Measurements from ENCODE around the gene YRDC.

YRDC gene

DNA sequence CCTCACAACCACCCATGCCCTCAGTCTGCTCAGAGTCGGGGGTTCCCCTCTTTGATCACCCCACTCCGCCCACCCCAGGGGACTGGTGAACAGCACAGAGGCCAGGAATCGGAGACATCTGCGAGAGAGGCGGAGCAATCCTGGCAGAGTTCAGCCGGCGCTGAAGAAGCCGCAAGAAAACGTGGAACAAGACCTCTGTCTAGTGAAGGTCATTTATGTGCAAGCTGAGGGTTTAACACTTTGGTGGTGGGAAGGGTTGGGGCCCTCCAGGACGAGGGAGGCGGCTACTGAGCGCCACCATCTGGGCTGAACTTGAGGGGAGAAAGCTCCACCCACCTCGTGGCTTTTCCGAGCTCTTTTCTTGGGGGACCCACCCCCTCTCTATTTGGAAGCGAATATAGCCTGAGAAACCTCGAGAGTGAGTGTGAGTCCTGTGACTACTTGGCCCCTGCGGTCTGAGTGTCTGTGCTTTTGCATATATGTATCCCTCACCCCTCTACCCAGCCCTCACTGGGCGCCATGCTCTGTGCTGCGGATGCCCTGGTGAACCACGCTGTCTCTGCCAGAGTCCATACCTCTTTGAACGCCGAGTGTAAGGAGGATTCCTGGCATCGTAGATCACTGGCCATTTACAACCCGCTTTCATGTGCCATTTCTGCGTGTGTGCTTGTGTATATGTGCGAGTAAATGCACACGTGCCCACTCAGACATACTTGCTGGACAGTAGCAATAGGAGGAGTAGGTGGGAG is 41.9 kb downstream of the YRDC start:
- DNase-seq: no peak

DNA sequence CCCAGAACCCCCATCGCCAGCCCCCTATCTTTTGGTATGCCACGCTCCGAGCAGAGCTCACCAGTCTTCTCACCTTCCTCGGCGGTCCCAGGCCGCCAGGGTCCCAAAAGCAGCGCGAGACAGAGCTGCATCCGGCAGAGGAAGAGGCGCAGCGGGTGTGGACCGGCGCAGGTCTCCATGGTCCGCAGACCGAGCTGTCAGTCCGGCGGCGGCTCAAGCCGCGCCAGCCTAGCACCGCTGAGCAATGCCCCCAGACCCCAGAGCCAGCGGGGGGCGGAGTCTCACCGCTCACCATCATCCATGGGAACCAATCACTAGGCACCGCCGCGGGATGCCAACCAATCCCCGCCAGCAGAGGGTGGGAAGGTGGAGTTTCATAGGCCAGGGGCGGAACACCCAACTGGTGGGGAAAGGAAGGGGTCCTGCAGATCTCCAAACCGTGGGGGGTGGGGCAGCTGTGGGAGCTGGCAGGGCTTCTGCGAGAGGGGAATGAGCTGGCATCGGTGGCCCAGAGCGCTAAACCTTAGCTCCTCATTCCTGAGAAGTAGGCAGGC is 43.0 kb downstream of the YRDC start, which contains the start of gene EPHA10:
TSS of gene EPHA10 (minus strand) at position 233 of the 554 bp plus-strand sequence. CDS start at position 179, 54 bp downstream.
- DNase-seq: no peak

DNA sequence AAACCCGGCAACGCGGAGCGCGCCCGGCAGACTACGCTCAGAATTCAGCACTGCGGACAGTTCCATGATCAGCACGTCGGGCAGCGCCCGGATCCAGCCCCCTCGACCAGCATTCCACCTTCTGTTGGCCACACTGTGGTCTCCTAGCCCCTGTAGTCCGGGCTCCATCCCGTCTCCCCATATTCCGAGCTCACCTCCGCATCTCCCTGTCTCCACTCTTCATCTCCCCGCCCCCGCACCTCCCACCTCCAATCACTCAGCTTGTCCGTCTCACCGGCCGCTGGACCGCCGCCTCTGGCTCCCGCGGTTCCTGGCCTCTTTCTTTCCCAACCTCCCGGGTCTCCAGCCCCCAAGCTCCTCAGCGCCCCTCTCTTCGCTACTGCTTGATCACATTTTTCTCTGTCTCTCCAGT is 43.6 kb downstream of the YRDC start:
- peak; percentile 53 for DNase-seq

GRCh38 chr1:37763791-37764413 is 44.1 kb downstream of the YRDC start:
- DNase-seq: no peak

- DNase-seq: no peak
Measured at GRCh38 chr1:37762516-37762915, 45.5 kb downstream of the YRDC start.

DNA sequence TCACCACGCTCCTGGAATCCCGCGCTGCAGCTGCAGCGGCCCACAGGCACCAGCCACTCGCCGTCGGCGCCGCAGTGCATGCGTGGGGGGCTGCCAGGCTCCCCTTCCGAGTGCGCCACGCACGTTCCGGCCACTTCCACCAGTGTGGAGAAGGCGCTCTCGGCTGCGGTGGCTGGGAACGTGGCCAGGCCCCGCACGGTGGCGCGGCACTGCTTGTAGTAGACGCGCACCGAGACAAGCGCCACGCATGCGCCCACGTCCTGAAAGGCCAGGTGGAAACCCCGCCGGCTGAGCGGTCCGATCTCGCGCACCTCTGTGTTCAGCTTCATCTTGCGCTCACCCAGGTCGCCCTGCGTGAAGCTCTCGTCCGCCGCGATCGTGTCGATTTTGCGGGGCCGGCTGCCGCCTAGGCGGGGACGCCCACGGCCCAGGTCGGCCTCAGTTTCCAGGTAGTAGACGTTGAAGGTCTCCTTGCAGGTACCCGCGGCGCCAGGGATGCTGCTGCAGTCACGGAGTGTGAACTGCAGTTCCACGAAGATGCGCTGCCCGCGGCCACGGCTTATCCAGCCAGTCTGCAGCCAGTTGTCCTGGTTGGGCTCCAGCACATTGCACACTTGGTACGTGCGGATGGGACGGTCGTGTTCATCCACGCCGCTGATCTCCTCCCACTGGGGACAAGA is 46.5 kb downstream of the YRDC start:
- DNase-seq: no peak

- DNase-seq: no peak
Measured at GRCh38 chr1:37759451-37759850, 48.6 kb downstream of the YRDC start.

DNA sequence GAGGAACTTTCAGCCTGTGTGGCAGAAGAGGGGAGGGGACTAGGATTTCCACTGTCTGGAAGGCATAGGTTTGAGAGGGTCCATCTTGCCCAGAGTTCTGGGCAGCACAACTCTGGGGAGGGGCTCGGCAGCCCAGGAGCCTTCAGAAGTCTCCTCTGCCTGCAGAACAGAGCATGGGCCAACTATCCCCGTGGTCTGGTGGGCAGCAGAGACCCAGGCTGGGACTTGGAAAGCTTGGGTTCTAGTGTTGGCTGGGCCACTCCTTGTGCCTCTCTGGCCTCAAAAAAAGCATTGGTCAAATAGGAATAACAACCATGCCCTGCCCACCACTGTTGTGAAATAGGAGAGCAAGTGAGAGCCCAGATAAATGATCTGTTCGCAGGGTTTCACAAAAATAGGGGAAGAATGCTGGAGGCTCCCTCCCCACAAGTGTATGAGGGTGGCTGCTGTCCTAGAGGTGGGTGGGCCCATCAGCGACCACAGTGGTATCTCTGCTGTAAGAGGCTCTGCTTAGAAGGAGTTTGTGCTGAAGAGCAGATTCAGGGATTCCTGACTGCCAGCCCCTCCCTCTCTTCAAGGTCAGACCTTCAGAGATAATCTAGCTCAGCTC is 52.0 kb downstream of the YRDC start:
- DNase-seq: no peak

GRCh38 chr1:37755290-37755689 is 52.7 kb downstream of the YRDC start:
- no peak for DNase-seq

- no peak for DNase-seq
Measured at GRCh38 chr1:37753473-37754321, 54.3 kb downstream of the YRDC start.
